CD4-positive, CD25-positive, alpha-beta regulatory T cell (primary cell): ENCODE measurements around the gene NETO2. TPM values are rescaled to one million over a fixed set of nuclear protein-coding genes. Genes with fewer than 3 reads are reported as not detected.

Source experiments
- ATAC-seq, 2 donors: fragments of 150-1000 bp; cut with Tn5 transposase; one replicate each; pipeline ENCODE4 v1.10.0; 2021; ENCODE audit warnings: low read depth in 2 of 2, moderate number of reproducible peaks in 2 of 2, moderate library complexity in 1 of 2
- DNase-seq, 3 donors: peaks; one replicate each; pipeline versions ENCODE4 v3.0.0 to v3.0.0-alpha.2; 2012 to 2022; ENCODE audit warnings: mixed read lengths in 1 of 3
- H3K27ac ChIP-seq: one replicate; pipeline ENCODE4 v1.7.0; 2013; ENCODE audit warnings: mild to moderate bottlenecking, low read length; ENCODE audit not compliant: insufficient read depth, poor library complexity, severe bottlenecking
- H3K27me3 ChIP-seq: one replicate; pipeline ENCODE4 v1.7.0; 2013; ENCODE audit warnings: low read length; ENCODE audit not compliant: control insufficient read depth, insufficient read depth
- H3K36me3 ChIP-seq: one replicate; pipeline ENCODE4 v1.7.0; 2013; ENCODE audit warnings: mild to moderate bottlenecking, low read length, moderate library complexity; ENCODE audit not compliant: control insufficient read depth, insufficient read depth
- H3K4me1 ChIP-seq: 2 replicates; pipeline ENCODE4 v1.7.0; 2013; ENCODE audit warnings: mild to moderate bottlenecking, low read length; ENCODE audit not compliant: insufficient read depth, control insufficient read depth, poor library complexity, severe bottlenecking
- H3K4me3 ChIP-seq: one replicate; pipeline ENCODE4 v1.7.0; 2013; ENCODE audit warnings: low read depth, mild to moderate bottlenecking, low read length, moderate library complexity
- H3K9me3 ChIP-seq, 2 experiments: 1 replicate in 1 of 2; 2 replicates in 1 of 2; pipeline ENCODE4 v1.7.0; 2013; ENCODE audit warnings: low read length in 2 of 2, mild to moderate bottlenecking in 1 of 2, moderate library complexity in 1 of 2; ENCODE audit not compliant: control insufficient read depth in 2 of 2
- H3K27ac Mint-ChIP-seq, 3 donors: one replicate each; pipeline ENCODE4 v1.8.0; 2020 to 2022; ENCODE audit warnings: mild to moderate bottlenecking in 3 of 3, mixed read lengths in 3 of 3, moderate library complexity in 2 of 3
- H3K27me3 Mint-ChIP-seq: one replicate; pipeline ENCODE4 v1.8.0; 2022; ENCODE audit warnings: mild to moderate bottlenecking, mixed read lengths
- H3K36me3 Mint-ChIP-seq: one replicate; pipeline ENCODE4 v1.8.0; 2020; ENCODE audit warnings: mixed read lengths
- H3K4me1 Mint-ChIP-seq, 4 donors: one replicate each; pipeline ENCODE4 v1.8.0; 2020 to 2022; ENCODE audit warnings: mixed read lengths in 4 of 4, mild to moderate bottlenecking in 1 of 4
- H3K4me3 Mint-ChIP-seq, 4 donors: one replicate each; pipeline ENCODE4 v1.8.0; 2020 to 2022; ENCODE audit warnings: mild to moderate bottlenecking in 4 of 4, mixed read lengths in 4 of 4, moderate library complexity in 3 of 4
- H3K9me3 Mint-ChIP-seq, 7 donors: one replicate each; pipeline ENCODE4 v1.8.0; 2020 to 2022; ENCODE audit warnings: mixed read lengths in 7 of 7, mild to moderate bottlenecking in 3 of 7, moderate library complexity in 2 of 7
- polyA plus RNA-seq, 4 donors: library from polyadenylated mRNA; unstranded; fragments of 300-500 nt; fragmentation: Illumina TruSeq; gene quantifications; one replicate each; pipeline ENCODE4 v1.2.3, GENCODE V29; 2021
- total RNA-seq: library from RNA; stranded (reverse); gene quantifications from one replicate; pipeline ENCODE4 v1.2.3, GENCODE V29; 2022

NETO2 gene
- total and polyA plus RNA-seq, 5 donors from 2014 or later = 4.6 to 9.2 (median 7.1) TPM

GRCh38 chr16:47037396-47037745 lies 106.4 kb downstream of the NETO2 start:
- H3K27ac ChIP-seq = no peak overlapping the region
- Mint-ChIP-seq H3K4me1 (peaks cover 0 to 6% (median 0%) of the 10 kb centered on the region in 4 donors), H3K27me3 (no peaks in the 10 kb centered on the region), H3K9me3 (peaks cover 0 to 2% (median 0%) of the 10 kb centered on the region in 7 donors), H3K36me3 (no peaks in the 10 kb centered on the region), H3K4me3 (peak overlapping the region; percentile 66 to 85 (median 78)), H3K27ac (no peak overlapping the region)
- ATAC-seq = peak; percentile 7
- no peaks in the 10 kb centered on the region for H3K36me3 ChIP-seq
- H3K4me3 ChIP-seq = no peak overlapping the region
- H3K27me3 ChIP-seq = no peaks in the 10 kb centered on the region
- H3K9me3 ChIP-seq = no peaks in the 10 kb centered on the region
- H3K4me1 ChIP-seq = peaks cover 5% of the 10 kb centered on the region
- peak in 1 of 3 donors; percentile 30 for DNase-seq

DNA sequence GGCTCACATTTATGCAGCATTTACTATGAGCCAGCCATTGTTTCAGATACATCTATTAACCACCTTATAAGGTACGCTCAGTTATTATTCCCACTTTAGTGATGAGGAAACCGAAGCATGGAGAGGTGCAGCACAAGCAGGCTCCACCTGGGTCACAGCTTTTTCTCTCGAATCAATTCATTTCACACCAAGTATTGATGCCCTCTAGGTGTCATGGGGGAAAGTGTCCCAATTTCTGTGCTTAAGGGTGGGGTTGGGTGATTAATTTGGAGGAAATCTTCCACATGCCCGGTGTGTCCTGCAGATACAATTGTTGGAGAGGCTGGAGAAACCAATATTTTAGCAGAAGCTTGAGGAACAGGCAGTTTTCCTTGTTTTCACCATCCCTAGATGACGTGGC lies 107.5 kb downstream of the NETO2 start:
- H3K9me3 ChIP-seq = no peaks in the 10 kb centered on the region
- Mint-ChIP-seq H3K4me1 (peaks cover 0 to 6% (median 0%) of the 10 kb centered on the region in 4 donors), H3K36me3 (no peaks in the 10 kb centered on the region), H3K9me3 (peaks cover 0 to 2% (median 0%) of the 10 kb centered on the region in 7 donors), H3K27me3 (no peaks in the 10 kb centered on the region), H3K4me3 (peak overlapping the region; percentile 74 to 85 (median 79)), H3K27ac (no peak overlapping the region)
- DNase-seq = peak in 1 of 3 donors; percentile 20
- no peak overlapping the region for H3K27ac ChIP-seq
- H3K27me3 ChIP-seq = no peaks in the 10 kb centered on the region
- H3K36me3 ChIP-seq = no peaks in the 10 kb centered on the region
- H3K4me1 ChIP-seq = peaks cover 5% of the 10 kb centered on the region
- H3K4me3 ChIP-seq = no peak overlapping the region
- no peak for ATAC-seq

DNA sequence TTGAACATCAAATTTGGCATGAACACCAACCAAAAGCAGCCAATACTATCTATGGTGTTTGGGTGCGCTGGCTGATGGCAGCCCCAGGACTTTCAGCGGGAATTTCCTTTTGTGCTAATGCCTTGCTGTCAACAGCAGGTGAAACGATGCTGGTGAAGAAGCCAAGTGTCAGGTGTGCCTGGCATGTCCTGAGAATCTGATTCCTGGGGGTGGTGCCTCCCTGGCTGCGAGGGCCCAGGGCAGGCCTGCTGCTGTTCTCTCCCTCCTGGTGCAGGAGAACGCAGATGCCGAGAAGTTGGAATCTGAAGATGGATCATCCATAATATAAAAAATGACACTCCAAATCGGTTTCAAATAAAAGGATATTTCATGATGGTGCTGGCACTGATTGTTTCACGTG lies 108.3 kb downstream of the NETO2 start:
- Mint-ChIP-seq H3K9me3 (peaks cover 0 to 2% (median 0%) of the 10 kb centered on the region in 7 donors), H3K27me3 (no peaks in the 10 kb centered on the region), H3K4me3 (peak overlapping the region in 3 of 4 donors; percentile 15 to 85 (median 47)), H3K27ac (no peak overlapping the region), H3K4me1 (peaks cover 0 to 6% (median 0%) of the 10 kb centered on the region in 4 donors), H3K36me3 (no peaks in the 10 kb centered on the region)
- no peaks in the 10 kb centered on the region for H3K27me3 ChIP-seq
- no peaks in the 10 kb centered on the region for H3K9me3 ChIP-seq
- DNase-seq (no peak), ATAC-seq (no peak)
- no peak overlapping the region for H3K27ac ChIP-seq
- H3K4me1 ChIP-seq = peaks cover 5% of the 10 kb centered on the region
- H3K4me3 ChIP-seq = no peak overlapping the region
- H3K36me3 ChIP-seq = no peaks in the 10 kb centered on the region

- H3K27ac ChIP-seq = no peak overlapping the region
- DNase-seq (no peak), ATAC-seq (no peak)
- no peaks in the 10 kb centered on the region for H3K36me3 ChIP-seq
- H3K9me3 Mint-ChIP-seq = peaks cover 0 to 2% (median 0%) of the 10 kb centered on the region in 7 donors
- H3K4me3 ChIP-seq = no peak overlapping the region
- peaks cover 0 to 6% (median 0%) of the 10 kb centered on the region in 4 donors for H3K4me1 Mint-ChIP-seq
- no peaks in the 10 kb centered on the region for H3K27me3 ChIP-seq
- H3K27me3 Mint-ChIP-seq = no peaks in the 10 kb centered on the region
- peaks cover 5% of the 10 kb centered on the region for H3K4me1 ChIP-seq
- no peaks in the 10 kb centered on the region for H3K9me3 ChIP-seq
- peak overlapping the region in 1 of 3 donors; percentile 18 for H3K27ac Mint-ChIP-seq
- H3K36me3 Mint-ChIP-seq = no peaks in the 10 kb centered on the region
- H3K4me3 Mint-ChIP-seq = peak overlapping the region in 1 of 4 donors; percentile 40
These were observed 109.3 kb downstream of the NETO2 start for GRCh38 chr16:47034455-47034854.

DNA sequence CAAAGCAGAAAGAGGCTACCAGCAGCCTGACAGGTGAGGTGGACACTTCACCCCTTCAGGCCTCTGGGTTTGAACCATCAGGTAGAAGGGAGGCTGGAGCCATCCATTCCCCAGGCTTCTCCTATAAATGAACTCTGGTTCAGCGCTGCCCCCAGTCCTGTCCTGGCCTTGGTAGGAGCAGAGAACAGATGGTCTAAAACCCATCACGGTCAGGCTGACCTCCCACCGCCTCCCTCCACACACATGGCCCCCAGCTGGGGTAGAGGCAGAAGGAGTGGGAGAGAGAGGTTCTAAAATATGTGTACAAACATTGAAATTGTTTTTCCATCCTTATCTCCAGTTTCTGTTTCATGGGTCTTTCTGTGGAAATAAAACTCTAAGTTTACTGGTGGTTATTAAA lies 110.6 kb downstream of the NETO2 start:
- Mint-ChIP-seq H3K36me3 (no peaks in the 10 kb centered on the region), H3K9me3 (peaks cover 0 to 2% (median 0%) of the 10 kb centered on the region in 7 donors), H3K27me3 (no peaks in the 10 kb centered on the region), H3K4me3 (no peak overlapping the region), H3K4me1 (peaks cover 0 to 5% (median 0%) of the 10 kb centered on the region in 4 donors), H3K27ac (peak overlapping the region in 1 of 3 donors; percentile 26)
- no peak overlapping the region for H3K4me3 ChIP-seq
- no peak overlapping the region for H3K27ac ChIP-seq
- DNase-seq (no peak), ATAC-seq (no peak)
- H3K27me3 ChIP-seq = no peaks in the 10 kb centered on the region
- no peaks in the 10 kb centered on the region for H3K9me3 ChIP-seq
- H3K4me1 ChIP-seq = peaks cover 5% of the 10 kb centered on the region
- no peaks in the 10 kb centered on the region for H3K36me3 ChIP-seq

DNA sequence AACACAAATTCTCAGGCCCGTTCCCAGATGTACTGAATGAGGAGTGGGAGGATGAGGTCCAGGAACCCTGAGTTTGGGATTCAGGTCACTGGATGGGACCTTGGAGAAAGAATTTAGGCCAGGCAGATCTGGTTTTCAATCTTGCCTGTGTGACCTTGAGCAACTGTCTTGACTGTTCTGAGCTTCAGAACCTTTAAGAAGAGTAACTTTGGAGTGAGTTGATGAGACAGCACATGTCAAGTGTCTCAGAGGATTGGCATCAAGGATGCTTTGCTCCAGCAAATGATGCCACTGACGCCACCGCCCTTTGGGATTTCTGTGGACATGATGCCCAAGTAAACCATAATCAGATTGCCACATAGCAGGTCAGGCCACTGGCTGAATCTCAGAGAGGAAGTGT lies 114.0 kb downstream of the NETO2 start:
- Histone ChIP-seq H3K4me3 (no peak overlapping the region), H3K4me1 (no peaks in the 10 kb centered on the region), H3K27ac (no peak overlapping the region), H3K27me3 (no peaks in the 10 kb centered on the region), H3K9me3 (no peaks in the 10 kb centered on the region), H3K36me3 (no peaks in the 10 kb centered on the region)
- Mint-ChIP-seq H3K27ac (no peak overlapping the region), H3K4me1 (no peaks in the 10 kb centered on the region), H3K9me3 (no peaks in the 10 kb centered on the region), H3K27me3 (no peaks in the 10 kb centered on the region), H3K4me3 (no peak overlapping the region), H3K36me3 (no peaks in the 10 kb centered on the region)
- DNase-seq = no peak
- no peak for ATAC-seq

DNA sequence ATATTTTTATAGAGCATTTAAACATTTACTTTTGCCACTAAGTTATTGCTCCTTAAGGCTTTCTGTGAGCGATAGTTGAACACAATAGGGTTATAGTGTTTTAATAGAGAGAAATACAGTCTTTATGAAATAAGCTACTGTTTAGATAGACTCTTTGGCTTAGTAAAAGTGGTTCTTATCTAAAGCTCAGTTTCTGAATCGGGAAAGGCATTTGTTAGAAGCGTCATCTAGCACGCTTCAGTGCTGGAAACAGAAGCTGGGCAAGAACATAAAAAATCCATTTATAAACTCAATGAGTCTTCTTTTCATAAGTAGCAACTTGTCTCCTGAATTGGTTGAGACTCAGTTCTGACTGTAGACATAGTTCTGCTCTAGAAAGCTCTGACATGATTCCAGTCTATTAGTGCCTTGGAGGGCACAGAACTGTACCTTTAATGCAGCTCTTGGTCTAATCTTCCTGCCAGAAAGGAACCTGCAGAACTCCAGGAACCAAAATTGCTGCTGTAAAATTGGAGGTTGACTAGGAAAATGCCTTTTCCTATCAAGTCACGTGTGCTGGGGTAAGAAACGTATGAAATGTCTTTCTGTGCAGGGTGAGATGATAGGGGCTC lies 114.9 kb downstream of the NETO2 start:
- H3K36me3 Mint-ChIP-seq = no peaks in the 10 kb centered on the region
- ATAC-seq (no peak), DNase-seq (no peak)
- no peaks in the 10 kb centered on the region for H3K27me3 Mint-ChIP-seq
- Histone ChIP-seq H3K9me3 (no peaks in the 10 kb centered on the region), H3K4me3 (no peak overlapping the region), H3K4me1 (no peaks in the 10 kb centered on the region), H3K27me3 (no peaks in the 10 kb centered on the region), H3K36me3 (no peaks in the 10 kb centered on the region), H3K27ac (no peak overlapping the region)
- no peaks in the 10 kb centered on the region for H3K9me3 Mint-ChIP-seq
- no peaks in the 10 kb centered on the region for H3K4me1 Mint-ChIP-seq
- H3K27ac Mint-ChIP-seq = no peak overlapping the region
- H3K4me3 Mint-ChIP-seq = no peak overlapping the region
